ENCODE results near the gene TCF12.

Gene TCF12

GRCh38 chr15:56910801-56911200 is 7.6 kb upstream of the TCF12 start:
- CTCF ChIA-PET, result interaction anchor here (0.6 to 0.9 kb wide), 3 partner anchors 16 to 420 kb away, joined by 3 read pairs; no protein-coding TSS in a partner anchor
- DNase-seq (ENCODE audit: low read depth, low spot score), result no peak
- POLR2A ChIA-PET, result no interaction called here
- no peak for TF ChIP-seq CTCF (IDR thresholded peaks at IDR 0.05; ENCODE audit: insufficient read depth, low read length, missing control alignments)
- H3K4me3 ChIP-seq (ENCODE audit: low read depth, low read length), result no peak overlapping the region

- no peak overlapping the region for H3K4me3 ChIP-seq (ENCODE audit: low read depth, low read length)
- DNase-seq (ENCODE audit: low read depth, low spot score), result no peak
- ChIA-PET POLR2A (no interaction called here), CTCF (no interaction called here)
- no peak for TF ChIP-seq CTCF (IDR thresholded peaks at IDR 0.05; ENCODE audit: insufficient read depth, low read length, missing control alignments)
Observed at GRCh38 chr15:56913241-56913640, 5.2 kb upstream of the TCF12 start.

GRCh38 chr15:56913670-56914069 is 4.8 kb upstream of the TCF12 start:
- DNase-seq (ENCODE audit: low read depth, low spot score), result no peak
- ChIA-PET POLR2A (no interaction called here), CTCF (interaction anchor here (1.0 kb wide), 1 partner anchor 233 kb away, joined by 3 read pairs; no protein-coding TSS in a partner anchor)
- no peak overlapping the region for H3K4me3 ChIP-seq (ENCODE audit: low read depth, low read length)
- TF ChIP-seq CTCF (IDR thresholded peaks at IDR 0.05; ENCODE audit: insufficient read depth, low read length, missing control alignments), result no peak

- CTCF ChIA-PET, result no interaction called here
- H3K4me3 ChIP-seq (ENCODE audit: low read depth, low read length), result no peak overlapping the region
Observed at GRCh38 chr15:56915888-56916287, 2.6 kb upstream of the TCF12 start.

GRCh38 chr15:56916825-56917477 is 1.5 kb upstream of the TCF12 start:
- no peak for TF ChIP-seq CTCF (IDR thresholded peaks at IDR 0.05; ENCODE audit: insufficient read depth, low read length, missing control alignments)
- CTCF ChIA-PET, result interaction anchor here (1.3 to 2.8 kb wide), 3 partner anchors 13 to 423 kb away, joined by 3 to 14 read pairs (median 4); no protein-coding TSS in a partner anchor
- DNase-seq (ENCODE audit: low read depth, low spot score), result no peak
- POLR2A ChIA-PET, result interaction anchor here (1.5 kb wide), 1 partner anchor 31 kb away, joined by 6 read pairs; no protein-coding TSS in a partner anchor
- peak overlapping the region; percentile 83; the same call in 1 of the 2 replicates for H3K4me3 ChIP-seq (ENCODE audit: low read depth, low read length)

More at GRCh38 chr15:56915888-56916287, 2.6 kb upstream of the TCF12 start:
- POLR2A ChIA-PET, result no interaction called here
- TF ChIP-seq CTCF (IDR thresholded peaks at IDR 0.05; ENCODE audit: insufficient read depth, low read length, missing control alignments), result no peak
- DNase-seq (ENCODE audit: low read depth, low spot score), result no peak

GRCh38 chr15:56917652-56918045 is 795 bp upstream of the TCF12 start:
- no peak for TF ChIP-seq CTCF (IDR thresholded peaks at IDR 0.05; ENCODE audit: insufficient read depth, low read length, missing control alignments)
- DNase-seq (ENCODE audit: low read depth, low spot score), result no peak
- H3K4me3 ChIP-seq (ENCODE audit: low read depth, low read length), result peak overlapping the region; percentile 83
- ChIA-PET CTCF (interaction anchor here (0.7 to 2.8 kb wide), 11 partner anchors 13 to 624 kb away, joined by 3 to 14 read pairs (median 3); no protein-coding TSS in a partner anchor), POLR2A (interaction anchor here (0.5 to 1.5 kb wide), 13 partner anchors 12 to 419 kb away, joined by 3 to 6 read pairs (median 3); no protein-coding TSS in a partner anchor)
